ENCODE results near the gene ANKLE2.

ANKLE2 gene

GRCh38 chr12:132727091-132727794, 34.4 kb downstream of the ANKLE2 start:
- H3K4me3 ChIP-seq (replicated peaks; ENCODE audit: low read depth, low read length), result no peak overlapping the region
- no peak for TF ChIP-seq CTCF (IDR thresholded peaks at IDR 0.05; ENCODE audit: low read length, missing control alignments)
- no peak for DNase-seq (ENCODE audit: low read depth)

- TF ChIP-seq CTCF (IDR thresholded peaks at IDR 0.05; ENCODE audit: low read length, missing control alignments), result no peak
- no peak overlapping the region for H3K4me3 ChIP-seq (replicated peaks; ENCODE audit: low read depth, low read length)
- DNase-seq (ENCODE audit: low read depth), result no peak
These were observed 35.2 kb downstream of the ANKLE2 start for GRCh38 chr12:132726386-132726785.

GRCh38 chr12:132724506-132725241, 37.0 kb downstream of the ANKLE2 start:
- DNase-seq (ENCODE audit: low read depth), result no peak
- TF ChIP-seq CTCF (IDR thresholded peaks at IDR 0.05; ENCODE audit: low read length, missing control alignments), result no peak
- H3K4me3 ChIP-seq (replicated peaks; ENCODE audit: low read depth, low read length), result no peak overlapping the region

- H3K4me3 ChIP-seq (replicated peaks; ENCODE audit: low read depth, low read length), result no peak overlapping the region
- peak; percentile 42 for DNase-seq (ENCODE audit: low read depth)
- TF ChIP-seq CTCF (IDR thresholded peaks at IDR 0.05; ENCODE audit: low read length, missing control alignments), result no peak
These were observed 37.9 kb downstream of the ANKLE2 start for GRCh38 chr12:132723764-132724140.

- TF ChIP-seq CTCF (IDR thresholded peaks at IDR 0.05; ENCODE audit: low read length, missing control alignments), result no peak
- DNase-seq (ENCODE audit: low read depth), result peak; percentile 13
- H3K4me3 ChIP-seq (replicated peaks; ENCODE audit: low read depth, low read length), result no peak overlapping the region
These were observed 38.4 kb downstream of the ANKLE2 start for GRCh38 chr12:132723015-132723763.

GRCh38 chr12:132720606-132721345, 40.9 kb downstream of the ANKLE2 start:
- H3K4me3 ChIP-seq (replicated peaks; ENCODE audit: low read depth, low read length), result no peak overlapping the region
- no peak for TF ChIP-seq CTCF (IDR thresholded peaks at IDR 0.05; ENCODE audit: low read length, missing control alignments)
- DNase-seq (ENCODE audit: low read depth), result no peak
